Mammary epithelial cell (primary cell): ENCODE data around the gene NRROS.

Experiments
- EZH2 ChIP-seq: IDR thresholded peaks from 2 replicates; pipeline ENCODE4 v1.6.1; 2012; ENCODE audit warnings: low read length, inconsistent platforms, borderline replicate concordance
- TF ChIP-seq, protein P1 (sequence below), 2 donors: IDR thresholded peaks in 1 of 2; conservative IDR thresholded peaks in 1 of 2; 2 replicates each; pipeline ENCODE4 v1.5.1; 2011 to 2012; ENCODE audit warnings: inconsistent platforms in 2 of 2, low read length in 2 of 2, mild to moderate bottlenecking in 2 of 2, control low read depth in 1 of 2, low read depth in 1 of 2; ENCODE audit not compliant: insufficient read depth in 1 of 2; ENCODE audit errors: extremely low read depth in 1 of 2

DNA sequence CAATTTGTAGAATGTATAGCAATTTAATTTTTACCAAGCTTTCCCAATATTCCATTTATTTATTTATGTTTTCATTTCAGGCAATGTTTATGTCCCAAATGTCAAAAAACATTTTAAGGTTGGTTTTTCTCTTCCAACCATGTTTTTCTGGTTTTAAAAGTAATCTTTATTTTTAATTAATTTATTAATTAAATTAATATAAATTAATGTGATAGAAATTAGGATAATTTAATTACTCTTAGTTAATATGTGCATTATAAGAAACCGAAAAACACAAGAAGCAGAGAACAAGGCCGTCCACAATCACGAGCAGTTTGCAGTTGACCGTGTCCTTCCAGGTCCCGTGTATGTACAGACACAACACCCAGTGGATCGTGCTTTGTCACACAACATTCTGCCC lies 36.8 kb upstream of the NRROS start:
- TF ChIP-seq, protein P1, sequence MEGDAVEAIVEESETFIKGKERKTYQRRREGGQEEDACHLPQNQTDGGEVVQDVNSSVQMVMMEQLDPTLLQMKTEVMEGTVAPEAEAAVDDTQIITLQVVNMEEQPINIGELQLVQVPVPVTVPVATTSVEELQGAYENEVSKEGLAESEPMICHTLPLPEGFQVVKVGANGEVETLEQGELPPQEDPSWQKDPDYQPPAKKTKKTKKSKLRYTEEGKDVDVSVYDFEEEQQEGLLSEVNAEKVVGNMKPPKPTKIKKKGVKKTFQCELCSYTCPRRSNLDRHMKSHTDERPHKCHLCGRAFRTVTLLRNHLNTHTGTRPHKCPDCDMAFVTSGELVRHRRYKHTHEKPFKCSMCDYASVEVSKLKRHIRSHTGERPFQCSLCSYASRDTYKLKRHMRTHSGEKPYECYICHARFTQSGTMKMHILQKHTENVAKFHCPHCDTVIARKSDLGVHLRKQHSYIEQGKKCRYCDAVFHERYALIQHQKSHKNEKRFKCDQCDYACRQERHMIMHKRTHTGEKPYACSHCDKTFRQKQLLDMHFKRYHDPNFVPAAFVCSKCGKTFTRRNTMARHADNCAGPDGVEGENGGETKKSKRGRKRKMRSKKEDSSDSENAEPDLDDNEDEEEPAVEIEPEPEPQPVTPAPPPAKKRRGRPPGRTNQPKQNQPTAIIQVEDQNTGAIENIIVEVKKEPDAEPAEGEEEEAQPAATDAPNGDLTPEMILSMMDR (conservative IDR thresholded peaks at IDR 0.05 in 1 of 2, IDR thresholded peaks at IDR 0.05 in 1 of 2; ENCODE audit: extremely low read depth in 1 of 2, insufficient read depth in 1 of 2, low read depth in 1 of 2, low read length in 2 of 2): no peak
- no peak for TF ChIP-seq EZH2
